Measurements from ENCODE around the gene RAPGEF4. TPM values are rescaled to one million over a fixed set of nuclear protein-coding genes. Genes with fewer than 3 reads are reported as not detected.

The RAPGEF4 gene
- total and polyA plus RNA-seq, 8 donors = 3.6 to 23.7 (median 9.8) TPM; not detected in 1

DNA sequence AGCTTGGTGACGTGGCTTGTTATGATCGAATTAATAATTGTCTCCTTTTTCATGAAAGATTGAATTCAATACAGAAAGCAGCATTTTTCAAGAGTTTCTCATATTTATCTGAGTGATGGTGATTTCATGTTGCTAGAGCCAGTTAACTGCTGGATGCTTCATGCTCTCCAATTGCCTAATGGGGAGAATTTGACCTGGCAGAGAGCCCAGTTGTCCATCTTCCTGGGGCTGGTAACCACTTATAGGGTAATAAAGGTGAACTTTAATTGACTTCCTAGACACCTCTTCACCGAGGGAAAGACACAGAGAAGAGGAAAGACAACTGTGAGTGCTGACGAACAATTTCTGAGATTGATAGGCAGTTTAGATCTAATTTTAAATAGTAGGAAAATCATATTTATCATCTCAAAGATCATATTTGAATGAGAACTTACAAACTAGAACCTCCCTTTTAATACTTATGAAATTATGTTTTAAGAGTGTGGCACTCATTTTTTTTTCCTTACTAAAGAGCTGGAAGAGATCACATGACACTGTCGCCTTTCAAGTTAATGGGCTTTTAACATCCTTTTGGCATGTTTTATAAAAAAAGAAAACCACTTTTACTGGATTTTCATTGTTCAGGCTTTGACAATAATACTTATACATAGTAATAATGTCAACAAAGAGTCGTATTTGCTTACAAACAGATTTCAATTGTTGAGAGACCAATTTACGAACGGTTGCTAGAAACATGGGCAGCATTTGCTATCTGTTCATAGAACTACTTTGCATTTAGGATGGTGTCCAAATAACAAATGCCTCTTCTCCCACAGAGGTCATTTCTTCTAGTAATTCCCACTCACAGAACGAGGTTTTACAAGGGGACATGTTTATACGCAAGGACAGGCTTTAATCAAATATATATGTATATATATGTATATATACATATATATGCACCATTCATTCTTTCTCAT is 153.3 kb downstream of the RAPGEF4 start:
- H3K9me3 ChIP-seq = no peaks in the 10 kb centered on the region
- intact Hi-C loops (cut with DNase I; ENCODE audit: low total_unique reads) = no loop called here
- H3K27ac ChIP-seq = no peak overlapping the region
- TF ChIP-seq CTCF (IDR thresholded peaks at IDR 0.05) = no peak
- no peaks in the 10 kb centered on the region for H3K4me1 ChIP-seq
- peak in 1 of 2 donors; percentile 30 for DNase-seq
- WGBS, 5 donors = 63 to 76% (median 71%) methylated on average over 10 of the region's 10 CpGs
- no peaks in the 10 kb centered on the region for H3K27me3 ChIP-seq
- H3K4me3 ChIP-seq = no peak overlapping the region
- H3K36me3 ChIP-seq = no peaks in the 10 kb centered on the region

- WGBS, 5 donors = 44 to 60% (median 58%) methylated on average over 7 of the region's 7 CpGs
- no peak for DNase-seq
- Histone ChIP-seq H3K4me3 (no peak overlapping the region), H3K27ac (no peak overlapping the region), H3K27me3 (peaks cover 0 to under 1% (median 0%) of the 10 kb centered on the region in 3 donors), H3K4me1 (no peaks in the 10 kb centered on the region), H3K36me3 (no peaks in the 10 kb centered on the region), H3K9me3 (no peaks in the 10 kb centered on the region)
- intact Hi-C loops (cut with DNase I; ENCODE audit: low total_unique reads) = no loop called here
- TF ChIP-seq POLR2AphosphoS5 (IDR thresholded peaks at IDR 0.05) = no peak
- no peak for TF ChIP-seq EP300 (IDR thresholded peaks at IDR 0.05)
- TF ChIP-seq CTCF (IDR thresholded peaks at IDR 0.05) = no peak
- TF ChIP-seq POLR2A (IDR thresholded peaks at IDR 0.05) = no peak
These were observed 154.3 kb downstream of the RAPGEF4 start for GRCh38 chr2:172889768-172890430.

DNA sequence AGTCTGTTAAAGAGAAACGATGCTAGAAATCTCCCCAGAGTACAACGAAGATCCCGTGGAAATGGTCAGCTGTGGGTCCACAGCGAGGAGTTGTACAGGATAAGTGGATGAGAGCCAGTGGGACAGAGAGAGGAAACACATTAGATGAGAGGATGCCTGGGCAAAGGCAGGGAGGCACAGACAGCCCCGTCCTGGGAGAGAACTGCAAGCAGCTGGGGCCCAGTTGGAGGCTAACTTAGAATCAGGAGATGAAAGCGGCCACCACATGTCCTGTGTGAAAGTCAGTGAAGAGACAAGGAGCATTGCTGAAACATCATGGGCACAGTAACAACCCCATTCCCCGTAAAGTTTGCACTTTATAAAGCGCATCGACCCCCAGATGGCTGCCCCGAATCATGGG is 157.5 kb downstream of the RAPGEF4 start:
- WGBS, 5 donors = 86 to 95% (median 91%) methylated on average over 10 of the region's 10 CpGs
- H3K27me3 ChIP-seq = peaks cover 0 to 7% (median 0%) of the 10 kb centered on the region in 3 donors
- no peak for TF ChIP-seq CTCF (IDR thresholded peaks at IDR 0.05)
- TF ChIP-seq POLR2A (IDR thresholded peaks at IDR 0.05) = no peak
- TF ChIP-seq POLR2AphosphoS5 (IDR thresholded peaks at IDR 0.05) = no peak
- no peak for TF ChIP-seq EP300 (IDR thresholded peaks at IDR 0.05)
- no peak overlapping the region for H3K27ac ChIP-seq
- DNase-seq = no peak
- H3K4me3 ChIP-seq = no peak overlapping the region
- H3K4me1 ChIP-seq = no peaks in the 10 kb centered on the region
- intact Hi-C loops (cut with DNase I; ENCODE audit: low total_unique reads) = no loop called here
- H3K36me3 ChIP-seq = no peaks in the 10 kb centered on the region
- no peaks in the 10 kb centered on the region for H3K9me3 ChIP-seq

DNA sequence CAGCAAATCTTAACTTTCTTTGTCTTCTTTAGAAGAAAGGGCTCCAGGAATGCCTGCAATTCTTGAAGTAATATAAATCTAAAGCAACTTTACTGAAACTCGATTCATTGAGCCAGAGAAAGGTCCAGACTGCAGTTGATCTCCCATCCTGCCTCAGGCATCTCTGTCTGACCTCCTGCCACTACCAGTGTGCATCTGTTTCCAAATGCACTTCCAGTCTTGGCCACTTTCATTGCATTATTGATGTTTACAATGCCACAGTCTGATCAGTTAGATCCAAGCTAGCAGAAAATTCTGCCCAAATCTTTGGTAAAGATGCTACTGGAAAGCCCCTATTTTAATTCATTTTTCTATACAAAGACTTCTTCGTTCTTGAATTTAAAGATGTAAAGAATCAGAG is 158.0 kb downstream of the RAPGEF4 start:
- WGBS, 5 donors = 73 to 84% (median 77%) methylated on average over 2 of the region's 2 CpGs
- intact Hi-C loops (cut with DNase I; ENCODE audit: low total_unique reads) = no loop called here
- no peak for TF ChIP-seq EP300 (IDR thresholded peaks at IDR 0.05)
- TF ChIP-seq CTCF (IDR thresholded peaks at IDR 0.05) = no peak
- TF ChIP-seq POLR2AphosphoS5 (IDR thresholded peaks at IDR 0.05) = no peak
- TF ChIP-seq POLR2A (IDR thresholded peaks at IDR 0.05) = no peak
- DNase-seq = no peak
- Histone ChIP-seq H3K36me3 (no peaks in the 10 kb centered on the region), H3K27me3 (peaks cover 0 to 7% (median 0%) of the 10 kb centered on the region in 3 donors), H3K4me1 (no peaks in the 10 kb centered on the region), H3K4me3 (no peak overlapping the region), H3K27ac (no peak overlapping the region), H3K9me3 (no peaks in the 10 kb centered on the region)

Measured in stomach (tissue), 9 donors.